ENCODE measurements around the gene SMG9.

DNA sequence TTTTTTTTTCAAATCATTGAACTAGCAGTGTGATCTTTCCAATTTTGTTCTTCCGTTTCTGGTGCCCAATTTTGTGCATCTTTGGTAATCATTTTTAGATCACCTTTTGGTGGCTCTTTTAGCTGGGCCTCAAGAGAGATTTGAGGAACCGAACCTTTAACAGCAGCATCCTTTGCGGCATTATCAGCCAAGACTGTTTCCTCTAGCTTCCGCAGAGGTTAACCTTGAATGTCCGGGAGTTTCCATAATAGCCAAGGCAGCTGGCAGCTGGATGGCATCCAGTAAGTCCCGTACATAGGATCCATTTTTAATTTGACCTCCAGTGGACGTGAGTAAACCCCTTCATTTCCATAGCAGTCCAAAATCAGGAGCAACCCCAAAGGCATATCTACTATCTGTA lies 29.3 kb downstream of the SMG9 start:
- no peak for TF ChIP-seq EZH2 (IDR thresholded peaks at IDR 0.05; ENCODE audit: borderline replicate concordance, low read depth, low read length, poor library complexity, severe bottlenecking)
- TF ChIP-seq CTCF (conservative IDR thresholded peaks at IDR 0.05; ENCODE audit: low read depth, low read length): no peak
